K562 (cell line): ENCODE results near the gene MAP1A. TPM values are rescaled to one million over a fixed set of nuclear protein-coding genes. Genes with fewer than 3 reads are reported as not detected.

Experiments used
- CBFA2T2 ChIP-seq: fragments of 450-650 bp; conservative IDR thresholded peaks from 2 replicates; pipeline ENCODE4 v1.6.1; 2017; ENCODE audit warnings: mild to moderate bottlenecking
- FOXA3 ChIP-seq, 2 experiments: fragments of 450-650 bp in 1 of 2; sonication (generic) in 1 of 2; formaldehyde crosslinking; IDR thresholded peaks in 1 of 2; conservative IDR thresholded peaks in 1 of 2; 2 replicates each; pipeline versions ENCODE4 v1.4.0 to v1.8.0; 2020 to 2022; ENCODE audit warnings: mild to moderate bottlenecking in 2 of 2, missing genetic modification reagents in 1 of 2
- FOXP1 ChIP-seq: sonication (generic); formaldehyde crosslinking; IDR thresholded peaks from 2 replicates; pipeline ENCODE4 v1.8.0; 2022; ENCODE audit warnings: mild to moderate bottlenecking, missing genetic modification reagents
- GABPB2 ChIP-seq: fragments of 250-450 bp; sonication (Bioruptor Pico); conservative IDR thresholded peaks from 2 replicates; pipeline ENCODE4 v1.5.1; 2021; ENCODE audit warnings: mild to moderate bottlenecking
- HMG20A ChIP-seq: fragments of 450-650 bp; formaldehyde crosslinking; conservative IDR thresholded peaks from 2 replicates; pipeline ENCODE4 v1.4.0; 2020; ENCODE audit warnings: mild to moderate bottlenecking, mixed read lengths
- KLF1 ChIP-seq: fragments of 450-650 bp; IDR thresholded peaks from 2 replicates; pipeline ENCODE4 v1.6.1; 2016; ENCODE audit warnings: missing genetic modification characterization, missing compliant biosample characterization
- PHB ChIP-seq: fragments of 250-450 bp; sonication (Bioruptor Pico); IDR thresholded peaks from 2 replicates; pipeline ENCODE4 v1.5.0; 2021
- PYGO2 ChIP-seq: fragments of 450-650 bp; IDR thresholded peaks from 2 replicates; pipeline ENCODE4 v1.6.1; 2016; ENCODE audit warnings: mild to moderate bottlenecking, missing genetic modification characterization, moderate library complexity, missing compliant biosample characterization
- RAD21 ChIP-seq, 2 experiments: fragments of 250-450 bp in 1 of 2; fragments of 450-650 bp in 1 of 2; sonication (Bioruptor Pico) in 1 of 2; formaldehyde crosslinking in 1 of 2; IDR thresholded peaks in 1 of 2; conservative IDR thresholded peaks in 1 of 2; 2 replicates each; pipeline versions ENCODE4 v1.4.0 to v1.8.0; 2020 to 2022; ENCODE audit warnings: mild to moderate bottlenecking in 2 of 2, moderate library complexity in 1 of 2
- RBBP5 ChIP-seq: fragments of 200-600 bp; sonication (generic); IDR thresholded peaks from 2 replicates; pipeline ENCODE4 v1.6.1; 2012; ENCODE audit warnings: borderline replicate concordance, mild to moderate bottlenecking, low read length, control low read depth, inconsistent platforms; ENCODE audit not compliant: insufficient read depth, poor library complexity, severe bottlenecking
- TEAD2 ChIP-seq: fragments of 450-650 bp; IDR thresholded peaks from 2 replicates; pipeline ENCODE4 v1.6.1; 2016; ENCODE audit warnings: missing genetic modification characterization, control low read depth, missing compliant biosample characterization
- ZEB2 ChIP-seq: fragments of 450-650 bp; IDR thresholded peaks from 2 replicates; pipeline ENCODE4 v1.6.1; 2016
- ZNF165 ChIP-seq: fragments of 250-450 bp; sonication (Bioruptor Pico); IDR thresholded peaks from 2 replicates; pipeline ENCODE4 v1.4.0; 2020; ENCODE audit warnings: borderline replicate concordance
- ZNF695 ChIP-seq: fragments of 450-650 bp; formaldehyde crosslinking; IDR thresholded peaks from 2 replicates; pipeline ENCODE4 v1.4.0; 2020; ENCODE audit warnings: mild to moderate bottlenecking, moderate library complexity
- polyA plus RNA-seq, 8 experiments: library from polyadenylated mRNA; depleted of rRNA in 4 of 8; stranded (reverse) in 5 of 8; unstranded in 3 of 8; fragments of >200 nt; fragmentation: Nextera tagmentation in 2 of 8; fragmentation: Illumina TruSeq in 1 of 8; extraction: Ambion mirVana in 2 of 8; extraction: Trizol in 1 of 8; gene quantifications; 2 replicates each; pipeline versions ENCODE4 v1.2.1 to v1.2.3, GENCODE V29; 2011 to 2014; ENCODE audit warnings: inconsistent platforms in 1 of 8, missing spikeins in 1 of 8
- total RNA-seq, 7 experiments: library from RNA; depleted of rRNA in 6 of 7; stranded (reverse); fragments of >200 nt in 6 of 7; fragmentation: Illumina TruSeq in 2 of 7; extraction: Trizol in 2 of 7; gene quantifications; 2 replicates each; pipeline versions ENCODE4 v1.2.1 to v1.2.3, GENCODE V29; 2011 to 2021; ENCODE audit warnings: low replicate concordance in 1 of 7
- TF ChIP-seq, protein P1 (sequence below): sonication (generic); formaldehyde crosslinking; IDR thresholded peaks from 2 replicates; pipeline ENCODE4 v1.8.0; 2023; ENCODE audit warnings: missing genetic modification reagents, mild to moderate bottlenecking, borderline replicate concordance
- TF ChIP-seq, protein P2 (sequence below), 2 experiments: fragments of 450-650 bp in 1 of 2; sonication (generic) in 1 of 2; formaldehyde crosslinking in 1 of 2; IDR thresholded peaks in 1 of 2; conservative IDR thresholded peaks in 1 of 2; 2 replicates each; pipeline versions ENCODE4 v1.6.1 to v1.8.1; 2016 to 2023; ENCODE audit warnings: mild to moderate bottlenecking in 2 of 2, moderate library complexity in 2 of 2, inconsistent platforms in 1 of 2, missing genetic modification reagents in 1 of 2
- TF ChIP-seq, protein P3 (sequence below): sonication (generic); IDR thresholded peaks from 2 replicates; pipeline ENCODE4 v1.6.1; 2016
- TF ChIP-seq, protein P4 (sequence below): fragments of 450-650 bp; formaldehyde crosslinking; IDR thresholded peaks from 2 replicates; pipeline ENCODE4 v1.4.0; 2022; ENCODE audit warnings: missing genetic modification characterization

The MAP1A gene
- total and polyA plus RNA-seq, 9 of the 15 experiments (the other 6 are each of a cell fraction or from before 2014, with no cell fraction given) = 2.0 to 20.3 (median 7.3) TPM

DNA sequence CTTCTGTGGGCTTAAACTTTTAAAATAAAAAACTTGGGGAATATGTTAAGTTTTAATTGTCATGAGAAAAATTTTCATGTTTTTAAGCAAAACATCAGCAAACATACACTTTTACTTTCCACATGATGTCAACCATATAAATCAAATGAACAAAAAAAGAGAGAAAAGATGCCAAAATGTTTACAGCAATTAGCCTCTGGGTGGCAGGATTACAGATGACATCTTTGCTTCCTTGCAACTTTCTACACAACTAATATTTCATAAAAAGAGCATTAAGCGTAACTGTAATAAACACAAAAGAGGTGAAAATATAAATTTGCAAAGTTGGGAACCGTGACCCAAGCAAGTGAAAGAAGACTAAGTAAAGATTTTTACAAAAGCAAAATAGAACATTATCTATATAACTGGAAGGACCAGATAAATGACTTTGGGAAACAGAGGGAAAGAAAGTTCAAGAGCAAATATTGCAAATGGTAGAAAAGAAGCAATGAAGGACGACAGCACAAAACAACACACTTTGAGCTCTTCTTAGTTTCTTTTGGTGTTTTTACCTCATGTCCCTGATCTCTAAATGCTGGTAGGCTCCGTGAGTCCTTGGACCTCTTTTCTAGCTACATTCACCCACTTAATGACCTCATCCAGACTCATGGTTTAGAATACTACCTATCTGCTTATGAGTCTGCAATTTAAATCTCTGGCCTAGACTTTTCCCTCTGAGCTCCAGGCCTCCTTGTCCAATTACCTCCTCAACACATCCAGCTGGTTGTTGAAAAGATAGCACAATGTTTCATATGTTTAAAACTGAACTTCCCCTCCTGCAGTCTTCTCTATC is 33.9 kb upstream of the MAP1A start (continued):
- TF ChIP-seq, protein P1, sequence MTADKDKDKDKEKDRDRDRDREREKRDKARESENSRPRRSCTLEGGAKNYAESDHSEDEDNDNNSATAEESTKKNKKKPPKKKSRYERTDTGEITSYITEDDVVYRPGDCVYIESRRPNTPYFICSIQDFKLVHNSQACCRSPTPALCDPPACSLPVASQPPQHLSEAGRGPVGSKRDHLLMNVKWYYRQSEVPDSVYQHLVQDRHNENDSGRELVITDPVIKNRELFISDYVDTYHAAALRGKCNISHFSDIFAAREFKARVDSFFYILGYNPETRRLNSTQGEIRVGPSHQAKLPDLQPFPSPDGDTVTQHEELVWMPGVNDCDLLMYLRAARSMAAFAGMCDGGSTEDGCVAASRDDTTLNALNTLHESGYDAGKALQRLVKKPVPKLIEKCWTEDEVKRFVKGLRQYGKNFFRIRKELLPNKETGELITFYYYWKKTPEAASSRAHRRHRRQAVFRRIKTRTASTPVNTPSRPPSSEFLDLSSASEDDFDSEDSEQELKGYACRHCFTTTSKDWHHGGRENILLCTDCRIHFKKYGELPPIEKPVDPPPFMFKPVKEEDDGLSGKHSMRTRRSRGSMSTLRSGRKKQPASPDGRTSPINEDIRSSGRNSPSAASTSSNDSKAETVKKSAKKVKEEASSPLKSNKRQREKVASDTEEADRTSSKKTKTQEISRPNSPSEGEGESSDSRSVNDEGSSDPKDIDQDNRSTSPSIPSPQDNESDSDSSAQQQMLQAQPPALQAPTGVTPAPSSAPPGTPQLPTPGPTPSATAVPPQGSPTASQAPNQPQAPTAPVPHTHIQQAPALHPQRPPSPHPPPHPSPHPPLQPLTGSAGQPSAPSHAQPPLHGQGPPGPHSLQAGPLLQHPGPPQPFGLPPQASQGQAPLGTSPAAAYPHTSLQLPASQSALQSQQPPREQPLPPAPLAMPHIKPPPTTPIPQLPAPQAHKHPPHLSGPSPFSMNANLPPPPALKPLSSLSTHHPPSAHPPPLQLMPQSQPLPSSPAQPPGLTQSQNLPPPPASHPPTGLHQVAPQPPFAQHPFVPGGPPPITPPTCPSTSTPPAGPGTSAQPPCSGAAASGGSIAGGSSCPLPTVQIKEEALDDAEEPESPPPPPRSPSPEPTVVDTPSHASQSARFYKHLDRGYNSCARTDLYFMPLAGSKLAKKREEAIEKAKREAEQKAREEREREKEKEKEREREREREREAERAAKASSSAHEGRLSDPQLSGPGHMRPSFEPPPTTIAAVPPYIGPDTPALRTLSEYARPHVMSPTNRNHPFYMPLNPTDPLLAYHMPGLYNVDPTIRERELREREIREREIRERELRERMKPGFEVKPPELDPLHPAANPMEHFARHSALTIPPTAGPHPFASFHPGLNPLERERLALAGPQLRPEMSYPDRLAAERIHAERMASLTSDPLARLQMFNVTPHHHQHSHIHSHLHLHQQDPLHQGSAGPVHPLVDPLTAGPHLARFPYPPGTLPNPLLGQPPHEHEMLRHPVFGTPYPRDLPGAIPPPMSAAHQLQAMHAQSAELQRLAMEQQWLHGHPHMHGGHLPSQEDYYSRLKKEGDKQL (CRISPR knock-in tag) = no peak
- TF ChIP-seq FOXP1 (no peak), KLF1 (tag) (no peak), GABPB2 (no peak), RBBP5 (no peak), CBFA2T2 (no peak), PYGO2 (tag) (no peak), ZEB2 (no peak), TEAD2 (tag) (no peak), PHB (CRISPR knock-in tag) (no peak), FOXA3 (CRISPR knock-in tag; conservative IDR thresholded peaks at IDR 0.05 in 1 of 2, IDR thresholded peaks at IDR 0.05 in 1 of 2) (no peak), ZNF695 (CRISPR knock-in tag) (no peak), ZNF165 (CRISPR knock-in tag) (no peak), HMG20A (no peak), RAD21 (CRISPR knock-in tag; conservative IDR thresholded peaks at IDR 0.05 in 1 of 2, IDR thresholded peaks at IDR 0.05 in 1 of 2) (peak; percentile 43 to 60)
- TF ChIP-seq, protein P2, sequence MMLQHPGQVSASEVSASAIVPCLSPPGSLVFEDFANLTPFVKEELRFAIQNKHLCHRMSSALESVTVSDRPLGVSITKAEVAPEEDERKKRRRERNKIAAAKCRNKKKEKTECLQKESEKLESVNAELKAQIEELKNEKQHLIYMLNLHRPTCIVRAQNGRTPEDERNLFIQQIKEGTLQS (IDR thresholded peaks at IDR 0.05) = peak; percentile 61
- TF ChIP-seq, protein P2 (CRISPR knock-in tag; conservative IDR thresholded peaks at IDR 0.05) = no peak
- TF ChIP-seq, protein P3, sequence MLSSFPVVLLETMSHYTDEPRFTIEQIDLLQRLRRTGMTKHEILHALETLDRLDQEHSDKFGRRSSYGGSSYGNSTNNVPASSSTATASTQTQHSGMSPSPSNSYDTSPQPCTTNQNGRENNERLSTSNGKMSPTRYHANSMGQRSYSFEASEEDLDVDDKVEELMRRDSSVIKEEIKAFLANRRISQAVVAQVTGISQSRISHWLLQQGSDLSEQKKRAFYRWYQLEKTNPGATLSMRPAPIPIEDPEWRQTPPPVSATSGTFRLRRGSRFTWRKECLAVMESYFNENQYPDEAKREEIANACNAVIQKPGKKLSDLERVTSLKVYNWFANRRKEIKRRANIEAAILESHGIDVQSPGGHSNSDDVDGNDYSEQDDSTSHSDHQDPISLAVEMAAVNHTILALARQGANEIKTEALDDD = no peak
- TF ChIP-seq, protein P4, sequence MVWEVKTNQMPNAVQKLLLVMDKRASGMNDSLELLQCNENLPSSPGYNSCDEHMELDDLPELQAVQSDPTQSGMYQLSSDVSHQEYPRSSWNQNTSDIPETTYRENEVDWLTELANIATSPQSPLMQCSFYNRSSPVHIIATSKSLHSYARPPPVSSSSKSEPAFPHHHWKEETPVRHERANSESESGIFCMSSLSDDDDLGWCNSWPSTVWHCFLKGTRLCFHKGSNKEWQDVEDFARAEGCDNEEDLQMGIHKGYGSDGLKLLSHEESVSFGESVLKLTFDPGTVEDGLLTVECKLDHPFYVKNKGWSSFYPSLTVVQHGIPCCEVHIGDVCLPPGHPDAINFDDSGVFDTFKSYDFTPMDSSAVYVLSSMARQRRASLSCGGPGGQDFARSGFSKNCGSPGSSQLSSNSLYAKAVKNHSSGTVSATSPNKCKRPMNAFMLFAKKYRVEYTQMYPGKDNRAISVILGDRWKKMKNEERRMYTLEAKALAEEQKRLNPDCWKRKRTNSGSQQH (CRISPR knock-in tag) = no peak
